H1 (cell line): Measurements from ENCODE around the gene PRR35. TPM values are rescaled to one million over a fixed set of nuclear protein-coding genes. Genes with fewer than 3 reads are reported as not detected.

Experiments used
- ASH2L ChIP-seq: fragments of 200-600, 300-600 bp; sonication (generic); IDR thresholded peaks from one replicate; pipeline ENCODE4 v1.7.1; 2017; ENCODE audit warnings: low read length
- FOSL1 ChIP-seq: IDR thresholded peaks from 2 replicates; pipeline ENCODE4 v1.6.1; 2011; ENCODE audit warnings: mild to moderate bottlenecking, low read depth, low read length, moderate library complexity; ENCODE audit not compliant: insufficient read depth
- MAX ChIP-seq: IDR thresholded peaks from 2 replicates; pipeline ENCODE4 v1.6.1; 2012; ENCODE audit warnings: inconsistent platforms
- RNF2 ChIP-seq: fragments of 200-900, 300-1000 bp; sonication (generic); IDR thresholded peaks from 2 replicates; pipeline ENCODE4 v1.7.1; 2016; ENCODE audit warnings: borderline replicate concordance, low read depth, mild to moderate bottlenecking, antibody characterized with exemption, low read length; ENCODE audit not compliant: poor library complexity, severe bottlenecking; ENCODE audit errors: missing control alignments
- polyA plus RNA-seq, 7 experiments: library from polyadenylated mRNA; depleted of rRNA in 3 of 7; stranded (reverse) in 5 of 7; unstranded in 2 of 7; fragments of >200 nt in 5 of 7; fragments of 200-250 nt in 2 of 7; gene quantifications; 1 replicate in 5 of 7; 2 replicates in 1 of 7; 4 replicates in 1 of 7; pipeline versions ENCODE4 v1.2.1 to v1.2.3, GENCODE V29; 2011 to 2013; ENCODE audit warnings: missing spikeins in 2 of 7, mixed read lengths in 2 of 7
- total RNA-seq: library from RNA; stranded (reverse); fragmentation: NEBNext Ultra II Directional; extraction: Animal tissue kit (Norgen Biotek cat#: 25700); gene quantifications from 2 replicates; pipeline ENCODE4 v1.2.1, GENCODE V29; 2021
- TF ChIP-seq, protein P1 (sequence below): IDR thresholded peaks from 2 replicates; pipeline ENCODE4 v1.6.1; 2012; ENCODE audit warnings: inconsistent platforms

Gene PRR35
- total and polyA plus RNA-seq, 2 of the 8 experiments (the other 6 are each of a cell fraction or from before 2014, with no cell fraction given), result 0.38 to 0.50 TPM

DNA sequence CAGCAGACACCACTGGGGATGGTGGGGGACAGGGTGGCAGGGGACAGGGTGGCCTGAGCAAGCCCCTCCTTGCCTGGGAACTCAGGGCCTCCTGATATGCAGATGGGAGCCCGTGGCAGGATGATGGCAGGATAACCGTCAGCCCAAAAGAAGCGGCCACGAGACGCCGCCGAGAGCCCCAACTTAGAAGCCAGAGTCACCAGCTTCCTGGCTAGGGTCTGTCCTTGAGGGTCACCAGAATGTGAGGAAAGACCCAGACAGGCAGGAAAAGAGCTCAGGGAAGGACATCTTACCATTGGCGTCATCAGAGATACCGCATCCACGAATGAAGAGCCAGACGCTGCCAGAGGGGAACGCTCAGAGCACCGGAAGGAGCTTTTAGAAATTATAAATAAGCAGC is 49.1 kb downstream of the PRR35 start (continued):
- TF ChIP-seq, protein P1, sequence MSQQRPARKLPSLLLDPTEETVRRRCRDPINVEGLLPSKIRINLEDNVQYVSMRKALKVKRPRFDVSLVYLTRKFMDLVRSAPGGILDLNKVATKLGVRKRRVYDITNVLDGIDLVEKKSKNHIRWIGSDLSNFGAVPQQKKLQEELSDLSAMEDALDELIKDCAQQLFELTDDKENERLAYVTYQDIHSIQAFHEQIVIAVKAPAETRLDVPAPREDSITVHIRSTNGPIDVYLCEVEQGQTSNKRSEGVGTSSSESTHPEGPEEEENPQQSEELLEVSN, result no peak
- TF ChIP-seq MAX, result no peak
- no peak for TF ChIP-seq ASH2L
- TF ChIP-seq RNF2, result no peak
- no peak for TF ChIP-seq FOSL1
